NCI-H187 treated with DMSO at 0.1 percent for 48 hours (cell line): Measurements from ENCODE around the gene LSM8.
"Not testable (repeated sequence)": the region's sequence is repeated elsewhere in the genome, so short reads cannot be mapped to it uniquely, and the experiment has no call there.

ENCODE experiments used
- DNase-seq: peaks from one replicate; lab custom pipeline; 2025; lab: John Stamatoyannopoulos, UW

Gene LSM8

DNA sequence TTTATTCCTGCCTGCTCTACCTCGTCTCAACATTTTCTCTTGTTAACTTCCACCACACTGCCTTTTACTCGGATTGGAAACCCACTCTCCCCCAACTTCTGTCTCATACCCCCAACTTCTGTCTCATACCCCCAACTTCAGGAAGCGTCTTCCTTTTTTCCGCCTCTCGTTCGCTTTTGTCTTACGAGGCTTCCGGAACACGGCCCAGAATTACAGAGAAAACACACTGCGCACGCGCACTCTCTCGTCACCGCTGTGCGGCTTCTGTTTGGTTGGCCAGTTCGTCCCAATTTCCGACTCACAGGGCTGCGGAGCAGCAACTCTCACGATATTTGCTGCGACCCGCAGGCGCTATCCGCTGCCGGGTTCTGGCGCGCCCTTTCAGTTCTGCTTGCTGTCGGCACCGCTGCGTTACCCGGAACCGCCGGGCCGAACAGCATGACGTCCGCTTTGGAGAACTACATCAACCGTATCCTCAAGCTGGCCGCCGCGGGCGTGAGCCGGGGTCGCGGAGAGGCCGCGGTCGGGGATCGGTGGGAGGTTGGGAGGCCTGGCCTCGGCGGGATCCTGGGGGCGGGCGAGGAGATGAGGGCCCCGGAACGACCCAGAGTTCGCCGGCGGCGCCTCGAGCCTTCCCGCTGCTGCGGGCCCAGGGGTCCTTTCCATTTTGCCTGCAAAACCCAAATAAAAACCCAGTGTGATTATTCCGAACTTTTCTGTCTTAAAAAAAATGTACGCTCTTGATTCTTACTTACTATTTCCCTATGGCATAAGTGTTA is at the start of gene LSM8:
TSS of gene LSM8 (plus strand) at position 379 of the 779 bp plus-strand sequence. CDS start at position 439, 60 bp downstream.
- peak; percentile 90 for DNase-seq

DNA sequence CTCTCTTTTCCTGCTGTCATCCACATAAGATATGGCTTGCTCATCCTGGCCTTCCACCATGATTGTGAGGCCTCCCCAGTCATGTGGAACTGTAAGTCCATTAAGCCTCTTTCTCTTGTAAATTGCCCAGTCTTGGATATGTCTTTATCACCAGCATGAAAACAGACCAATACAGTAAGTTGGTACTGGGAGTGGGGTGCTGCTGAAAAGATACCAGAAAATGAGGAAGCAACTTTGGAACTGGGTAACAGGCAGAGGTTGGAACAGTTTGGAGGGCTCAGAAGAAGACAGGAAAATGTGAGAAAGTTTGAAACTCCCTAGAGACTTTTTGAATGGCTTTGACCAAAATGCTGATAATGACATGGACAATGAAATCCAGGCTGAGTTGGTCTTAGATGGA is 49.5 kb upstream of the LSM8 start:
- DNase-seq: not testable (repeated sequence)

DNA sequence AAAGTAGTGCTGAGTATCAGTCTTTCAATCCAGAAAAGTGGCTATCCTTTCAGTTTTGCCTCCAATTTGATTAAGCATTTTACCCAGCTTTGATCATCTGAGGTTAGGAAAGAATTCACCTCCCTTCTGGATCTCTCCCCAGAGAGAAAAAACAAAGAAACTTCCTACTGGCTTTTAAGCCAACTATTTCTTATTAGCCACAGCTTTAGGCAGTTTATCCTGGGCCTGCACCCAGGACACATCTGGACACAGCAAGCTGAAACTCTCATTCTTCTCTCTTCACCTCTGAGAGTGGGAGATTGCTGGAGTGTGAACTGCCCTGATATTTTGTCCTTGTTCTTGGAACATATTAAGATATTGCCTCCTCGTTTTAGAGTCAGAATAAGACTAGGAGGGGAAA is 43.5 kb upstream of the LSM8 start:
- DNase-seq: no peak

DNA sequence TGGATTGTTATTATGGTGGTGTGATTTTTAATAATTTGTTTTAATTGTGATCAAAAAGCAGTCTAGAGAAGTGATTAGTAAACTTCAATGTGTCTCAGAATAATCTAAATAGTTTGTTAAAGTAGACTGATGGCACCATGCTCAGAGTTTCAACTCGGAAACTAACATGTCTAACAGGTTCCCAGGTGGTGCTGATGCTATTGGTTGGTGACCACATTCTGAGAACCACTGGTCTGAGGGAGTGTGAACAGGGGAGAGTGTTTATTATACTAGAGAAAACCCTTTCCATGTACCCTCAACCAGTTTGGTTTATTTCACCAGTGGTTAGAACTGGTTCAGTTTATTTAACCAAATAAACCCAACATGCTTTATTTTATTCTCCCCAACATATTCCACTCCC is 42.0 kb upstream of the LSM8 start:
- DNase-seq: no peak

DNA sequence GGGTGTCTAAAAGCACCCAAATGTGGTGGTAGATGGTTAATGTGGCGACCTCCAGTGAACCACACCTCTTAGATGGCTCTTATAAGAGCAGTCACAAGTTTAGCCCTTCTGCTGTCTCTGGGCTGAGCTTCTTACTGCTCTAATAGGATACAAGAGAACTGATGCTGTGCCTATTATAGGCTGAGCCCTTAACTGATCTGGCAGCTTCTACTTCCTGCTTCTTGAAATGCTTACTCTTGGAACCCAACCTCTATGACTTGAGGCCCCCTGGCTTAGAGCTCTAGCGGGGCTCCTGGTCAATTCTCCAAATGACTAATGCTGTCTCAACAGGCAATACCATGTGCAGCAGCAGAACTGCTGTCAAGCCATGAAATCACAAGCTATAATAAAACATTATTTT is 35.0 kb upstream of the LSM8 start:
- no peak for DNase-seq

DNA sequence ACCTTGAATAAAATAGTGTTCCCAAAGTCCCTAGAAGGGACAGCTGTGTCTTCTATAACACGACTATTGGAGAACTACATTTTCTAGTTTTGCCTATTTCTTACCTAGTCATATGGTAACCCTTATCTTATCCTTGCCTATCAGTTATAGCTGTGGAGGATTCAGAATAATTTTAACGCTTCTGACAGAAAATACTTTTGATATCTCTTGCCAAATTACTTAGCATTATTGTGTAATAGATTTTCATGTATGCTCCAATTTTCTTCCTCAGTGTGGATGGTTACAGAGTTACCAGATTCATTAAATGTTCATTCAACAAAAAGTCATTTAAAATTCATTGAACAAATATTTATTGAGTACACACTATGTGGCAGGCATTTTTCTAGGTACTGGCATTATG is 34.6 kb upstream of the LSM8 start:
- no peak for DNase-seq

DNA sequence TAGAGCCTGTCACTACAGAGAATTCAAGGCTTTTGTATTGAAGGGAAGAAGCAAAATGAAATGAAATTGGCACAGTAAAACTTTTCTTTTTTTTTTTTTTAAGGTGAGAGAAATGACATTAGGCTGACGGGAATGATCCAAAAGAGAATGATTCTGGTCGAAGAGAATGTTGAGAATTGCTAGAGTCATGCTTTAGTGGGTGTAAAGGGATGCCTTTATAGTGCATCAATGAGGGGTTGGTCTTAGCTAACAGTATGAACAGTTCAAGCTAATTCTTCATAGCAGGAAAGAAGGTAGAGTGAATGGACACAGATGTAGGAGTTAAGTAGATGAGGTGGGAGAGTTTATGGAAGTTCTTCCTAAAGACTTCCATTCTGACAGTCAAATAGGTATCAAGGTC is 32.3 kb upstream of the LSM8 start:
- no peak for DNase-seq

DNA sequence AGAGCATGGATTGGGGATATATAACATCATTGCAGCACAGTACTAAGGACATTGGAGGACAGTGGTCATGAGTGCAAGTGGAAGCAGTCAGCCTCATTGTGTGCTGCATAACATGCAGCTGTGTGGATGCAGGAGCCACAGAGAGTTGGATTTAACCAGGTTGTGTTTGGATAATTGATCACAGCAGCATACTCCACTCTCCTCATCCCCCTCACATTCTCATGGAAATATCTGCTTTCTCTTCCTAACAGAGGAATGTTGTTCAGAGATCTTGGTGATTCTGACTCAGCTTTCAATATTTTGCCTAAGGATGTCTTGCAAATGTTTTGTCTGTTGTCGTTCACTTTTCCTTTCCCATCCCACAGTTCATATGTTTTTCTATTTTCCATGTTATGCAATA is 31.8 kb upstream of the LSM8 start:
- DNase-seq: no peak

DNA sequence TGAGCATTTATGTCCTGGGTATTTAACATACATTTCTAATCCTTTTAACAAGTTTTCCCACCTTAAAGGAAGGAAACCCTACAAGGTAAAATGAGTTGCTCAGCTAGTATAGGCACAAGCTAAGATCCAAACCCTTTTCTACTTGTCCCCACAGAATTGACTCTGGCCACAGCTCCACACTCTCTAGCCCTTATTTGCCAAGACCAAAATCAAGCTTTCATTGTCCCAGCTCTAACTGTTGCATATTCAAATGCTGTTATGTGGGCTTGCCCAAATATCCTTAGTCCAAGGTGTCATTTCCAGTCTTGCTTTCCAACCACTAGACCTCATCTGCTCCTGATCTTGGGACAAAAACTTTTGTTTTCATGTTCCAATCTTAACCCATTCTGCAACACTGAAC is 31.3 kb upstream of the LSM8 start:
- no peak for DNase-seq

DNA sequence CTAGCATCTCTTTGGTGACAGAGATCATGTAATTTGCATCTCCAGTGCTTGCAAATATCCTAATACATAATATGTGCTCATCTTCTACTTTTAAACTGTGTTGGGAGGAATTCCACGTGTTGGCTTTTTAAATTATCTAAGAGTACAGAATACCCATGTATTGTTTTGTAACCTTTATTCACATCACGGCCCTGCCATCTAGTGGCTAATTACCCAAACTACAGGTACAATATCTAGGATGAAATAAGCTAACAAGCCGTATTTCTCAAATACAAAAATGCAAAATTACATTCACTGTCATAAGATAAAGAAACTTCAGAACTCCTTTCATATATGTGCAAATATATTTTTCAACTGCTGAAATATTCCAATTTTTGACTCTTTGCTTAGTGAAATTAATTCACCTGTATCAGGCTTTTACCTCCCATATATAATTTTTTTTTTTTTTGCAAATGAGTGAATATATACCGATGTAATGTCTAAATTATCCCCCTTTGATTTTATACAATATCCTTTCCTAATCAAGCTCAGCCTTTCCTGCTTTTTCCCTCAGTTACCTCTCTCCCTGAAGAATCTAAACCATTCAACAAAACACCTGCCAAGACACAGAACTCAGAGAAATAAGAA is 30.3 kb upstream of the LSM8 start:
- DNase-seq: no peak

DNA sequence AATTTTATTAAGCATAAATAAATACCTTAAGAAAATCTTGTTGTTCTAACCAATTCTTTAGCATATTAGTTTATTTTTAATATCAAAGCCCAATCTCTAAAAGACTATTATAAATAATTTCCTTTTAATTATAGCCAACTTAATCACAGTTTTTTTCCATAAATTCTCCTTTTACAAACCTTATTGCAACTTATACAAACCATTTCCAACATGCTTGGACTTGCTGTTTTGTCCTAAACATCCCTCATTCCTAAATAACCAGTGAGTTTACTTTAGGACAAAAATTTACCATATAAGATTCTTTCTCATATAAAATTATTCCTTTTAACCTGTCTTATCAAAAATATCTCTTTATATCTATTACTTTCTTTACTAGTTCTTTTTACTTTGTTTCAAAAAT is 25.2 kb upstream of the LSM8 start:
- DNase-seq: no peak

DNA sequence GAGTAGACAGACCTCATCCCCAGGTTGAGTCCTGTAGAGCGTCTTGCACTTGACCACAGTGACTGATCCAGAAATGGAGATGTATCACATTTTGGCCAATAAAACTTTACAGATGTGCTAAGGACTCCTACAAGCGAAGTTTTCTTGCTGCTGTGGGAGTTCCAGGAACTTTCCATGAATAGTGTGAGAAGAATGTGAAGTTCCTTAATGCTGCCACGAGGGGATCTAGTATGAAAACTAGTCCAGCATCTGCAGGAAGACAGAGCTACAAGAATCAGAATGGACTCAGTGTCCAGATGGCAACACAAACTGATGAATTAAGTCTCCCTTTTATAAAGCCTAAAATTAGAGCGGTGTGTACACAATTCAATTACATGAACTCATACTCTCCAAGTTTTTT is 14.8 kb upstream of the LSM8 start:
- DNase-seq: no peak

DNA sequence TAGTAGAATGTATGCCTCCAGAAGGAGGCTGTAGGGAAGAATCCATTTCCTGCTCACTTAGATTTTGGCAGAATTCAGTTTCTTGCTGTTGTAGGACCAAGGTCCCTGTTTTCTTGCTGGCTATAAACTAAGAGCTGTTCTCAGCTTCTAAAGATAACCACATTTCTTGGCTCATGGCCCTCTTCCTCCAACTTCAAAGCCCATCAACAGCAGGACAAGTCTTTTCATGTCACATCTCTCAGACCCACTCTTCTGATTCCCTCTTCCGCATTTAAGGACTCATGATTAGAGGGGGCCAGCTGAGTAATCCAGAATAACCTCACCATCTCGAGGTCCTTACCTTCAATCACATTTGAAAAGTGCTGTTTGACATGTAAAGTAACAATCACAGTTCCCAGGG is 8.2 kb upstream of the LSM8 start:
- DNase-seq: no peak

DNA sequence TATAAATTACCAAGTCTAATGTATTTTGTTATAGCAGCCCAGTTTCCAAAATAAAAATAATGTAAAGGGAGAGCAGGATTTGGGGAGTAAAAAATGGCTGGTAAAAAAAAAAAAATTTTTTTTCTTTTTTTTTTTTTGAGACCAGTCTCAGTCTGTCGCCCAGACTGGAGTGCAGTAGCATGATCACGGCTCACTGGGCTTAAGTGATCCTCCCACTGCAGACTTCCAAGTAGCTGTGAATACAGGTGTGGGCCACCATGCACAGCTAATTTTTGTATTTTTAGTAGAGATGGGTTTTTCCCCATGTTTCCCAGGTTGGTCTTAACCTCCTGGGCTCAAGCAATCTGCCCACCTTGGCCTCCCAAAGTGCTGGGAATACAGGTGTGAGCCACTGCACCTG is 4.8 kb upstream of the LSM8 start:
- no peak for DNase-seq

DNA sequence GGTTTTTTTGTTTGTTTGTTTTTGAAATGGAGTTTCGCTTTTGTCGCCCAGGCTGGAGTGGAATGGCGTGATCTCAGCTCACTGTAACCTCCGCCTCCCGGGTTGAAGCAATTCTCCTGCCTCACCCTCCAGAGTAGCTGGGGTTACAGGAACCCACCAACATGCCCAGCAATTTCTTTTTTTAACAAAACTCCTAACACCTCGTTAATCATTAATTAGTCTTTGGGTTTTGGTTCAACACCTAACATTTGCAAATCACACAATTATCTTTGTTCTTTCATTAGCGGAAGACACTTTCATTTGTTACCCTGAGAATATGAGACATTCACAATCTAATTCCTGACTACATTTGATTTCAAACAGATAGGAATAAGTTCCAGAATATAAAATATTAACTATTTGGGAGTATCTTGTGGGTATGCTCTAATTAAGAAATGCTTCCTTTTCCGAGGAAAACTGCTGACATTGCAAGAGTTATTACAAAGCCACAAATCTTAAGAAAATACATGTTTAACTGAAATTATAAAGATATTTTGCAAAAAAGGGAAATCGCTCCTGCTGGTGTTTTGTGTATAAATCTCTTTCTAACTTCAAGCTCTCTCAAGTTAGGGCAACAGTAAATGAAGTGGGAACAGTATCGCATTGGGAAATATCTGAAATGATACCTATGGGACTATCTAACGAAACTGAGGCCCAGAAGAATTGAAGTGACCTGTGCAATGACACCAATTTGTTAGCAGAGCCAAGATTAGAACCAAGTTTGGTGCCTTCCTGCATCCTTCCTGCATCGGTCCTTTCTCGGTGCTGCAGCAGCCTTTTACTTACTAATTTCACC is 1.2 kb upstream of the LSM8 start:
- no peak for DNase-seq

DNA sequence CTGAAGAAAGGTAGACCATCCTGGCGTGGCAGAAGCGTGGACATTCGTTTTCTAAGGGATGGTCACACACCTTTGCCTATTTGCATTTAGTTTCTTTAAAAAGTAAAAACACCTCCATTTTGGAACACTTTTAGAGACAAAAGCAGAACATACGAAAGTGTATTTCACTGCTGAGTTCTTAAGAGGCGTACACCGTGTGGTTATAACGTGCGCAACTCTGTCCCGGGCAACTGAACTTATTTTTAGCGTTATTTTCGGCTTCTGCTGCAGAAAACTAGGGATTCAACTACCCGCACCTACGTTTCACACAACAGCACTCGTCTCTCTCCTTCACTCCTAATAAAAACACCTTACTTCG is 557 bp upstream of the LSM8 start:
- DNase-seq: no peak

DNA sequence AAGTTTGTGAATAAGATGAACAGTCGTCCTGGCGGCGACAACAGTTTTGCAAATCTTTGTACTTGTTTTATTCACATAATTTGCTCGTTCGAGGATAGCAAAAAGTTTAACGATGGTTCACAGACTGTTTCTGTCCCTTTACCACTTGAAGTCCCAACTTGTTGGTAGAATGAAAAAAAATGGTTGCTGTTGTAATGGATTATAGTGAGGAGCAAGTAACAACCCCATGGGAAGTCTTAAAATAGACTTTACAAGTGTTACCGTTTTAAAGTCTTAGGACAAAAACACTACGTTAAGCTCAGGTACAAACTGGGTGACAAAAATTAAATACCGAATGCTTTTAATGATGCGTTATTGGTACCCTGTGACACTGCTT is 589 bp downstream of the LSM8 start:
- no peak for DNase-seq

DNA sequence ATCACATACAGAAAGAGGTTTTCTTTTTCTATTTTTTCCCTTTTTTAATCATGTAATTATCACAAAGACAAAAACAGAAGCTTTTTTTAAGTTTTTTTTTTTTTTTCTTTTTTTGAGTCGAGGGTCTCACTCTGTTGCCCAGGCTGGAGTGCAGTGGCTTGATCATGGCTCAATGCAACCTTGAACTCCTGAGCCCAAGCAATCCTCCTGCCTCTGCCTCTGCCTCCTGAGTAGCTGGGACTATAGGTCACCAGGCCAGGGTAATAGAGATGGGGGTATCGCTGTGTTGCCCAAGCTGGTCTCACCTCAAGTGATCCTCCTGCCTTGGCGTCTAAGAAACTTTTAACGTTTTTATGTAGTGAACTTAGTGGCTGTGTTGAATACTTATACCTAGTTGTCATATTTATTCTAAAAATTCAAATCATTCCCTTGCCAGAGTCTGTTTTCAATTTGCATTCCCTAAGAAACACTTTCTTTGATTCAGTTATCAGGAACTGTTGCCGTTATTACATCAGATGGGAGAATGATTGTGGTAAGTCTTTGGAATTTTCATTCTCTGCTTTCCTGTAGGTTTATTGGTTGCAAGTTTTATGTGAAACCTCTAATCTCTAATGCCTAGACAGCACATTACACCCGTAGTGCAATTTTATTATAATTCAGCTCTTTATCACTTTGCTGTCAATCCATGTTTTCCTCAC is 1.3 kb downstream of the LSM8 start:
- no peak for DNase-seq

DNA sequence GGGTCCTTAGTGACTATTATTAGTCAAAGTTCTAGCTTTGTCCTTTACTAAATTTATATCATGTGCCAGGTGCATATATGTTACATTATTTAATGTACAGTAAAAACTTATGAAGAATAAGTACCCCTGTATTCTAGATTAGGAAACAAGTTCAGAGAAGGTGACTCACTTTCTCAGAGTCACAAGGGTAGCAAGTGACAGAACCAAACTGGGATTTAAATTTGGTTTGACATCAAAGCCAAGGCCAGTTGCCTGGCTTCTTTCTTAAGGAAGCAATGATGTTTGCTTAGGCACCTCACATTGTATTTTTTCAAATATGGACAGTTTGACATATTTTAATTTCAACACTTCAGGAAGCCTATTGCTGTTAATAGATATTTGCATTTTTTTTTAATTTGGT is 2.5 kb downstream of the LSM8 start:
- DNase-seq: no peak

DNA sequence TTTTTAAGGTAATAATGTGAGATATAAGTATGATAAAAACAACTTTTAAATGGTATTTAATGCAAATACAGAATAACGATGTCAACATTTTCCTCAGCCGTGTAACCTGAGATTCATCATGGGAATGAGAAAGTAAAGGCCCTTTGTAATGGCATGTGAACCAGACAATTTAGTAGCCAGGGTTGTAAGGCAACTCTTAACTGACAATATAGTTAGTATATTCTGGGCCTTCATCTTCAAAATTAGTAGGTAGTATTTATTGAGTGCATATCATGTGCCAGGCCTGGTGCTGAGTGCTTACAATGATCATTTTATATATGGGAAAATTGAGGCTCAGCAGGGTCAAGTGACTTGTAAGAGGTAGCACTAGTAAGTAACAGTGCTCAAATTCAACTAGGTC is 10.6 kb downstream of the LSM8 start:
- DNase-seq: no peak

DNA sequence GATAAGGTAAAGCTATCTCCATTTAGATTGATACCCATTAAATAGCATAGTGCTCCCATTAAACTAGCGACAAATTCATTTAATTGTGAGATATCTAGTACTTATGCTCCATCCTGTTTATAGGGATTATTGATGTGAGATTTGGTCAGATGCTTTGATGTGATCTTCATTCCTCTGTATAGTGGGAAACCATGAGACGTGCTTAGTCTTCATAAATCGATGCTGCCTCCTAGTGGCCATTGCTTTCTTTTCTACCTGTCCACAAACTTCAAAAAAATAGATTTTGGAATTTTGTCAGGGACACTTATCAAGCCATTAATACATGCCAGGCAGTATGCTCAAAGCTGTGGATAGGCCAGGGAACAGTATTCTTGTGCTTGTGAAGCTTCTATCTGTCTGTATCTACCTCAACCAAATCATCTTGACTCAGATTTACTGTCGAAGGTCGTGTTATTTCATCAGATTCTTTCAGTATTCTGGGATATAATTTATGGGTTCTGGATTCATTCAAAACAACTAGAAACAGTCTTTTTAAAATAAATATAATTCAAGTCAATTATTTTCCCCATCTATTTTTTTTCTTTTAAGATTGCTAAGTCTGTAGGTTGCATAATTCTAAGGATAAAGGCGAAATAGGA is 12.0 kb downstream of the LSM8 start:
- DNase-seq: peak; percentile 40

DNA sequence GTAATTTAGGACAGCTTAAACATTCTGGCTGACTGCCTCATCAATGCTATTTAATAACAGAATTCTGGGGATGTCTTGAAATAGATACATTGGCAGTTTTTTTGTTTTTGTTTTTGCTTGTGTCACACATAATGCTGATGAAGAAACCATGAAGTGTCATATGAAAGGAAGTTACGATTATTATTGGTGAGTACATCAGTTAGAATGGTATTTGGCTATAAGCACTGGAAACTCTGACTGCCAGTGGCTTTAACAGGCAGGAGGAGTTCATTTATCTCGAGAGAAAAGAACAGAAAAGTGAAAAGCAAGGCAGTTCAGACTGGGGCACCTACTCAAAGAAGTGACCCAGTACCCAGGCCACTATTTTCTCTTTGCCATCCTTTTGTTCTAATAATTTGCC is 18.1 kb downstream of the LSM8 start:
- DNase-seq: no peak
